DOHH2 (cell line): ENCODE data around the gene RCL1.

ENCODE experiments used
- CTCF ChIP-seq: fragments of 200-600 bp; sonication (generic); IDR thresholded peaks from one replicate; pipeline ENCODE4 v1.5.1; 2014; ENCODE audit warnings: antibody characterized with exemption, mild to moderate bottlenecking, low read depth, low read length; ENCODE audit not compliant: poor library complexity, severe bottlenecking
- EZH2phosphoT487 ChIP-seq: fragments of 200-600 bp; sonication (generic); IDR thresholded peaks from 2 replicates; pipeline ENCODE4 v1.6.1; 2017; ENCODE audit warnings: borderline replicate concordance, mild to moderate bottlenecking, antibody characterized with exemption, low read length, moderate library complexity, mixed read lengths

DNA sequence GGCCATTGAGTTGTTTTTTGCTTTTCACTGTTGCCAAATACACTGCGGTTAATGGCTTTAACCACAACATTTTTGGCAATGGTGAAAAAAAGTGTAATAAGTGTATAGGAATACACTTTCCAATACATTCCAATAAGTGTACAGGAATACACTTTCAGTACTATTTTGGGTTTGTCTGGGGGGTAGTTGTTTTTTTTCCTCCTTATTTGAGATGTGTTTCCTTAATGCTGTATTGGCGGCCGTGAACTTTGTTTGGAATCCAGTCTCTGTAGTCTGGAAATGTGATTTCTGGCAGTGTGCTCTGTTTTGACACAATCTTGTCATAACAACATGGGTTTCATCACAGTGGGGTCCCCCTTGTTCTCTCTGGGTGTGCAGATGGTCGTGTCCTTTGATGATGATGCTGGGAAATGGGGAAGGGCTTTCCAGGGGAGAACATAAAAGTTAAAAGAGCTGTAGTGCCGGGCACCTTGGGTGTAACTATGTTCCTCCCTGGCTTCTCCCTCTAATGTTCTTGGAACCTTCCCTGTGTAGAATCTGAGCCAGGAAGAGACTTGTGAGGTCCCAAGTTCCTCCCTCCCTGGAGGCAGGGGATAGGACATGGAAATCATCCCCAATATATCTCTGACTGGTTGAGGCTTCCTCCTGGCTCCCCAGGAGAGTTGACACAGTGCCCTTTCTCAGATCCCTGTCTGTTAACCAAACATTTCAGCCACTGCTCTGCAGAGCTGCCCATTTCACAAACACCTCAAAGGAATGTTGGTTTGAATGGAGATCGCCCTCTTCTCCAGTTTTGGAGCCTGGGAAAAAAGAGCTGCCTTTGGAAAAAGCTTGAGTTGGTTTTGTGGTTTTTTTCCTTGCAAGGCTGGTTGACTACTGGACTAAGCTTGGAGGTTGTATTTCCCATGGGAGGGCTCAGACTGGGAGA is 44.8 kb downstream of the RCL1 start:
- TF ChIP-seq CTCF, result no peak
- TF ChIP-seq EZH2phosphoT487, result no peak
